Esophagus muscularis mucosa (tissue), 4 donors: ENCODE results near the gene SKOR2. TPM values are rescaled to one million over a fixed set of nuclear protein-coding genes. Genes with fewer than 3 reads are reported as not detected.

Experiments used
- DNase-seq: peaks from one replicate; pipeline ENCODE4 v3.0.0-alpha.2; 2017; ENCODE audit errors: extremely low spot score
- H3K27ac ChIP-seq, 4 donors: fragments of 200-600 bp; sonication (generic); replicated peaks in 1 of 4; 1 replicate in 3 of 4; 2 replicates in 1 of 4; pipeline ENCODE4 v1.5.1; 2016 to 2019; ENCODE audit warnings: mild to moderate bottlenecking in 1 of 4
- H3K27me3 ChIP-seq, 4 donors: fragments of 200-600 bp; sonication (generic); one replicate each; pipeline versions ENCODE4 v1.5.1 to v1.6.0; 2016 to 2019
- H3K36me3 ChIP-seq, 4 donors: fragments of 200-600 bp; sonication (generic); one replicate each; pipeline ENCODE4 v1.5.1; 2016 to 2019
- H3K4me1 ChIP-seq, 4 donors: fragments of 200-600 bp; sonication (generic); one replicate each; pipeline ENCODE4 v1.5.1; 2016 to 2019
- H3K4me3 ChIP-seq, 4 donors: fragments of 200-600 bp; sonication (generic); 1 replicate in 2 of 4; 2 replicates in 2 of 4; pipeline ENCODE4 v1.5.1; 2016 to 2019; ENCODE audit warnings: mild to moderate bottlenecking in 4 of 4, moderate library complexity in 1 of 4
- H3K9me3 ChIP-seq, 4 donors: fragments of 200-600 bp; sonication (generic); 1 replicate in 3 of 4; 2 replicates in 1 of 4; pipeline ENCODE4 v1.5.1; 2016 to 2019
- CTCF ChIP-seq, 3 experiments: fragments of 200-600 bp in 2 of 3; fragments of 450-650 bp in 1 of 3; sonication (generic) in 2 of 3; IDR thresholded peaks; one replicate each; pipeline ENCODE4 v1.5.1; 2017 to 2019; ENCODE audit warnings: antibody characterized with exemption in 3 of 3, mild to moderate bottlenecking in 2 of 3, moderate library complexity in 1 of 3
- EP300 ChIP-seq: sonication (generic); formaldehyde crosslinking; IDR thresholded peaks from one replicate; pipeline ENCODE4 v1.6.1; 2017; ENCODE audit warnings: antibody characterized with exemption
- POLR2A ChIP-seq: fragments of 450-650 bp; IDR thresholded peaks from one replicate; pipeline ENCODE4 v1.6.1; 2017; ENCODE audit warnings: antibody characterized with exemption, moderate library complexity, mild to moderate bottlenecking, low read depth
- POLR2AphosphoS5 ChIP-seq, 2 donors: sonication (generic); formaldehyde crosslinking; IDR thresholded peaks; one replicate each; pipeline ENCODE4 v1.6.1; 2017; ENCODE audit warnings: antibody characterized with exemption in 2 of 2
- WGBS: methylation state at CpG from one replicate; pipeline ENCODE4 v1.1.5; 2018; 5-methylcytosine and 5-hydroxymethylcytosine counted together
- intact Hi-C: fragments of 100-400 bp; cut with DNase I; formaldehyde crosslinking; loops from one replicate; pipeline ENCODE4 v1.15.1; 2023
- total RNA-seq, 4 donors: library from RNA; depleted of rRNA; stranded (reverse); fragments of >200 nt; gene quantifications; one replicate each; pipeline versions ENCODE4 v1.1.0 to v1.2.1, GENCODE V29; 2016

SKOR2 gene
- total RNA-seq, 4 donors from 2014 or later, result not detected

GRCh38 chr18:47263430-47264307 is 12.2 kb upstream of the SKOR2 start:
- no peak for DNase-seq
- H3K4me3 ChIP-seq, result peak overlapping the region in 3 of 4 donors; percentile 8 to 38 (median 37)
- no peaks in the 10 kb centered on the region for H3K36me3 ChIP-seq
- H3K9me3 ChIP-seq, result peaks cover 0 to 9% (median 2%) of the 10 kb centered on the region in 4 donors
- H3K4me1 ChIP-seq, result peaks cover 4 to 30% (median 26%) of the 10 kb centered on the region in 4 donors
- no peak overlapping the region for H3K27ac ChIP-seq
- H3K27me3 ChIP-seq, result peaks cover 0 to 82% (median 52%) of the 10 kb centered on the region in 4 donors
- WGBS, result under 1% methylated on average over 21 of the region's 69 CpGs
- intact Hi-C loops, result no loop called here
- no peak for TF ChIP-seq POLR2A
- TF ChIP-seq EP300, result no peak
- TF ChIP-seq CTCF (IDR thresholded peaks at IDR 0.05), result no peak
- no peak for TF ChIP-seq POLR2AphosphoS5 (IDR thresholded peaks at IDR 0.05)

- no peak for TF ChIP-seq POLR2AphosphoS5 (IDR thresholded peaks at IDR 0.05)
- TF ChIP-seq EP300, result no peak
- TF ChIP-seq CTCF (IDR thresholded peaks at IDR 0.05), result no peak
- no peak for TF ChIP-seq POLR2A
- DNase-seq, result no peak
- peaks cover 4 to 30% (median 26%) of the 10 kb centered on the region in 4 donors for H3K4me1 ChIP-seq
- H3K27me3 ChIP-seq, result peaks cover 0 to 87% (median 52%) of the 10 kb centered on the region in 4 donors
- H3K36me3 ChIP-seq, result no peaks in the 10 kb centered on the region
- no peak overlapping the region for H3K27ac ChIP-seq
- WGBS, result 5% methylated on average over 8 of the region's 16 CpGs
- intact Hi-C loops, result no loop called here
- H3K9me3 ChIP-seq, result peaks cover 0 to 9% (median 2%) of the 10 kb centered on the region in 4 donors
- H3K4me3 ChIP-seq, result peak overlapping the region in 3 of 4 donors; percentile 8 to 38 (median 37)
Observed at GRCh38 chr18:47263150-47263429, 11.6 kb upstream of the SKOR2 start.

GRCh38 chr18:47262301-47263149 is 11.1 kb upstream of the SKOR2 start:
- Histone ChIP-seq H3K9me3 (peaks cover 0 to 9% (median 2%) of the 10 kb centered on the region in 4 donors), H3K27me3 (peaks cover 0 to 93% (median 52%) of the 10 kb centered on the region in 4 donors), H3K36me3 (no peaks in the 10 kb centered on the region), H3K4me3 (peak overlapping the region in 3 of 4 donors; percentile 8 to 38 (median 37)), H3K4me1 (peaks cover 4 to 30% (median 26%) of the 10 kb centered on the region in 4 donors), H3K27ac (no peak overlapping the region)
- WGBS, result 10% methylated on average over 20 of the region's 38 CpGs
- TF ChIP-seq POLR2A (no peak), POLR2AphosphoS5 (IDR thresholded peaks at IDR 0.05) (no peak), EP300 (no peak), CTCF (IDR thresholded peaks at IDR 0.05) (no peak)
- intact Hi-C loops, result no loop called here
- DNase-seq, result no peak

- intact Hi-C loops, result no loop called here
- TF ChIP-seq POLR2AphosphoS5 (IDR thresholded peaks at IDR 0.05) (no peak), CTCF (IDR thresholded peaks at IDR 0.05) (no peak), EP300 (no peak), POLR2A (no peak)
- DNase-seq, result no peak
- H3K9me3 ChIP-seq, result peaks cover 0 to 9% (median 2%) of the 10 kb centered on the region in 4 donors
- H3K4me3 ChIP-seq, result no peak overlapping the region
- WGBS, result 4% methylated on average over 19 of the region's 19 CpGs
- H3K4me1 ChIP-seq, result peaks cover 4 to 30% (median 26%) of the 10 kb centered on the region in 4 donors
- H3K36me3 ChIP-seq, result no peaks in the 10 kb centered on the region
- no peak overlapping the region for H3K27ac ChIP-seq
- H3K27me3 ChIP-seq, result peaks cover 0 to 99% (median 52%) of the 10 kb centered on the region in 4 donors
Observed at GRCh38 chr18:47261902-47262300, 10.4 kb upstream of the SKOR2 start.
